Kidney (tissue), 14 donors: ENCODE data around the gene ACSF3. TPM values are rescaled to one million over a fixed set of nuclear protein-coding genes. Genes with fewer than 3 reads are reported as not detected.

Experiments used
- DNase-seq, 5 donors: peaks; one replicate each; pipeline ENCODE4 v3.0.0-alpha.2; 2013 to 2020
- FAIRE-seq: peaks from 2 replicates; lab custom pipeline; 2012; peaks lifted over from hg19 to GRCh38; lab: Jason Lieb, UNC
- H3K27ac ChIP-seq, 2 donors: one replicate each; pipeline ENCODE4 v1.7.0; 2013; ENCODE audit warnings: low read depth in 2 of 2, low read length in 2 of 2, inconsistent platforms in 1 of 2
- H3K27me3 ChIP-seq: one replicate; pipeline ENCODE4 v1.7.1; 2013; ENCODE audit warnings: low read length, inconsistent platforms; ENCODE audit not compliant: control insufficient read depth, insufficient read depth
- H3K36me3 ChIP-seq, 3 donors: one replicate each; pipeline versions ENCODE4 v1.7.0 to v1.7.1; 2013; ENCODE audit warnings: low read length in 3 of 3, control low read depth in 1 of 3, inconsistent platforms in 1 of 3; ENCODE audit not compliant: insufficient read depth in 3 of 3, control insufficient read depth in 2 of 3
- H3K4me1 ChIP-seq, 3 donors: one replicate each; pipeline versions ENCODE4 v1.7.0 to v1.7.1; 2013; ENCODE audit warnings: low read length in 3 of 3, inconsistent platforms in 1 of 3, low read depth in 1 of 3; ENCODE audit not compliant: control insufficient read depth in 2 of 3, insufficient read depth in 2 of 3
- H3K4me3 ChIP-seq, 3 donors: one replicate each; pipeline versions ENCODE4 v1.7.0 to v1.8.1; 2013; ENCODE audit warnings: low read length in 3 of 3, control low read depth in 1 of 3, inconsistent platforms in 1 of 3
- H3K9ac ChIP-seq, 3 donors: one replicate each; pipeline versions ENCODE4 v1.7.0 to v1.7.1; 2013; ENCODE audit warnings: low read length in 3 of 3, control low read depth in 1 of 3, inconsistent platforms in 1 of 3
- H3K9me3 ChIP-seq, 3 donors: one replicate each; pipeline versions ENCODE4 v1.7.0 to v1.7.1; 2013; ENCODE audit warnings: low read length in 3 of 3, control low read depth in 1 of 3, inconsistent platforms in 1 of 3; ENCODE audit not compliant: control insufficient read depth in 2 of 3, insufficient read depth in 1 of 3
- intact Hi-C: fragments of 100-400 bp; cut with DNase I; formaldehyde crosslinking; loops from one replicate; pipeline ENCODE4 v1.11.1; 2022
- polyA plus RNA-seq: library from polyadenylated mRNA; stranded (reverse); fragments of 350-450 nt; fragmentation: Illumina TruSeq; extraction: RNeasy Lipid Tissue Mini Kit (QIAGEN cat#74804); gene quantifications from one replicate; pipeline ENCODE4 v1.2.3, GENCODE V29; 2014; ENCODE audit warnings: low read depth, low replicate concordance; ENCODE audit not compliant: insufficient read depth
- total RNA-seq: library from RNA; stranded (reverse); fragmentation: NEBNext Ultra II Directional; extraction: Animal tissue kit (Norgen Biotek cat#: 25700); gene quantifications from one replicate; pipeline ENCODE4 v1.2.1, GENCODE V29; 2021
- TF ChIP-seq, protein P1 (sequence below): IDR thresholded peaks from 3 replicates; pipeline ENCODE4 v1.5.1; 2012; ENCODE audit warnings: mild to moderate bottlenecking, moderate library complexity, borderline replicate concordance; ENCODE audit not compliant: insufficient read depth; ENCODE audit errors: extremely low read depth
- donor health status: control.
- donor health status: control.
- donor health status: control.
- donor health status: control.
- donor health status: control.
- donor health status: DM: yes; HTN: yes; CAD: no.
- donor health status: Normal renal cell carcinoma (clear cell type).

Gene ACSF3
- total and polyA plus RNA-seq, 2 donors from 2014 or later, result 33.2 to 39.0 TPM

GRCh38 chr16:89112377-89113151 is 18.9 kb downstream of the ACSF3 start:
- DNase-seq (peak in 2 of 5 donors; percentile 14 to 18), FAIRE-seq (no peak)
- Histone ChIP-seq H3K27me3 (no peaks in the 10 kb centered on the region), H3K9me3 (no peaks in the 10 kb centered on the region), H3K9ac (no peak overlapping the region), H3K27ac (no peak overlapping the region), H3K36me3 (peaks cover 5 to 18% (median 15%) of the 10 kb centered on the region in 3 donors), H3K4me1 (peaks cover 0 to 2% (median 0%) of the 10 kb centered on the region in 3 donors), H3K4me3 (no peak overlapping the region)
- TF ChIP-seq, protein P1, sequence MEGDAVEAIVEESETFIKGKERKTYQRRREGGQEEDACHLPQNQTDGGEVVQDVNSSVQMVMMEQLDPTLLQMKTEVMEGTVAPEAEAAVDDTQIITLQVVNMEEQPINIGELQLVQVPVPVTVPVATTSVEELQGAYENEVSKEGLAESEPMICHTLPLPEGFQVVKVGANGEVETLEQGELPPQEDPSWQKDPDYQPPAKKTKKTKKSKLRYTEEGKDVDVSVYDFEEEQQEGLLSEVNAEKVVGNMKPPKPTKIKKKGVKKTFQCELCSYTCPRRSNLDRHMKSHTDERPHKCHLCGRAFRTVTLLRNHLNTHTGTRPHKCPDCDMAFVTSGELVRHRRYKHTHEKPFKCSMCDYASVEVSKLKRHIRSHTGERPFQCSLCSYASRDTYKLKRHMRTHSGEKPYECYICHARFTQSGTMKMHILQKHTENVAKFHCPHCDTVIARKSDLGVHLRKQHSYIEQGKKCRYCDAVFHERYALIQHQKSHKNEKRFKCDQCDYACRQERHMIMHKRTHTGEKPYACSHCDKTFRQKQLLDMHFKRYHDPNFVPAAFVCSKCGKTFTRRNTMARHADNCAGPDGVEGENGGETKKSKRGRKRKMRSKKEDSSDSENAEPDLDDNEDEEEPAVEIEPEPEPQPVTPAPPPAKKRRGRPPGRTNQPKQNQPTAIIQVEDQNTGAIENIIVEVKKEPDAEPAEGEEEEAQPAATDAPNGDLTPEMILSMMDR, result no peak
- intact Hi-C loops, result no loop called here

DNA sequence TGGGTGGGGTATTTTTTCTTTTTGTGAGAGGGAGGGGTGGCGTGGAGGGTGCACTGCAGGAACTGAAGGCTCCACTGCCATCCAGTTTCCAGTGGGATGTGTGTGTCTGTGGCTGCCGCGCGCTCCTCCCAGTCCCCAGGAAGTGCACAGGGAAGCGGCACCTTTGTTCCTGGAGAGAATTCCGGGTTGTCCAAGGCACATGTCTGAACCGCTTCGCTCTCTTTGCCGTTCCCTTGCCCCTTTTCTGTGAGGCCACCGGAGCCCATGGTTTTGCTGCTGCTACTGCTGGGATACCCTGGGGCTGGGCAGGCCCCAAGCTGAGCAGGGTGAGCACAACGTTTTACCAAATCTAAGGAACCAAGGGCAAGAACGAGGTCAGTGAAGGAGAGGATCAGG is 19.5 kb downstream of the ACSF3 start:
- no peaks in the 10 kb centered on the region for H3K27me3 ChIP-seq
- TF ChIP-seq, protein P1, result no peak
- H3K27ac ChIP-seq, result no peak overlapping the region
- no peaks in the 10 kb centered on the region for H3K9me3 ChIP-seq
- H3K36me3 ChIP-seq, result peaks cover 5 to 15% (median 14%) of the 10 kb centered on the region in 3 donors
- H3K4me3 ChIP-seq, result no peak overlapping the region
- H3K4me1 ChIP-seq, result peaks cover 0 to 2% (median 0%) of the 10 kb centered on the region in 3 donors
- H3K9ac ChIP-seq, result no peak overlapping the region
- FAIRE-seq, result no peak
- intact Hi-C loops, result no loop called here
- peak in 1 of 5 donors; percentile 52 for DNase-seq

GRCh38 chr16:89113661-89114060 is 20.0 kb downstream of the ACSF3 start:
- H3K4me1 ChIP-seq, result peaks cover 0 to 2% (median 0%) of the 10 kb centered on the region in 3 donors
- H3K9ac ChIP-seq, result no peak overlapping the region
- H3K4me3 ChIP-seq, result no peak overlapping the region
- no peak for FAIRE-seq
- no peak overlapping the region for H3K27ac ChIP-seq
- TF ChIP-seq, protein P1, result no peak
- DNase-seq, result peak in 2 of 5 donors; percentile 26 to 70
- H3K9me3 ChIP-seq, result no peaks in the 10 kb centered on the region
- H3K27me3 ChIP-seq, result no peaks in the 10 kb centered on the region
- intact Hi-C loops, result no loop called here
- H3K36me3 ChIP-seq, result peaks cover 5 to 15% (median 14%) of the 10 kb centered on the region in 3 donors
